GM18870 (cell line): Measurements from ENCODE around the gene ST7L.

ENCODE experiments used
- ATAC-seq: cut with Tn5 transposase; IDR thresholded peaks from one replicate; pipeline ENCODE4 v1.9.1; 2021; ENCODE audit warnings: moderate library complexity; ENCODE audit not compliant: unreplicated experiment

The ST7L gene

GRCh38 chr1:112618114-112618720 lies 724 bp downstream of the ST7L start:
- no peak for ATAC-seq

DNA sequence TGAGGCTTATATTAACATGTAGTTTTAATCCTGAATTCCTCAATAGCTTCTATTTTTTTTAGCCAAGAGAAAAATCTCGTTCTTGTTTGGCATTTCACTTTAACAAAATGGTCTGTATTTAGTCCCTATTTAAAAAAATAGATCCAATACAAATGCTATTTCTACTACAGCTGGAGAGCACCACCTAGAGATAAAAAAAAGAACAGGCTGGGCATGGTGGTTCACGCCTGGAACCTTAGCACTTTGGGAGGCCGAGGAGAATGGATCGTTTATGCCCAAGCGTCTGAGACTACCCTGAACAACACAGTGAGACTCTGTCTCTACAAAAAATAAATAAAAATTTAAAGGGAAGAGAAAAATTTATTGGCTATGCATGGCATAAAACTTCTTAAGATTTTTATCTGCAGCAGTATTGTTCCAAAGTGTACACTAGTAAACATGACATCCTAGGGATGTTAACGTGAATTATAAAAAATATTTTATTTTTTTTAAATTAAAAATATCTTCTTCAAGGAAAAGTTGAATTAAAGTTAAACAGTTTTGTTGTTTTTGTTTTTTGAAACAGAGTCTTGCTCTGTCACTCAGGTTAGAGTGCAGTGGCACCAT lies 4.4 kb downstream of the ST7L start:
- no peak for ATAC-seq

DNA sequence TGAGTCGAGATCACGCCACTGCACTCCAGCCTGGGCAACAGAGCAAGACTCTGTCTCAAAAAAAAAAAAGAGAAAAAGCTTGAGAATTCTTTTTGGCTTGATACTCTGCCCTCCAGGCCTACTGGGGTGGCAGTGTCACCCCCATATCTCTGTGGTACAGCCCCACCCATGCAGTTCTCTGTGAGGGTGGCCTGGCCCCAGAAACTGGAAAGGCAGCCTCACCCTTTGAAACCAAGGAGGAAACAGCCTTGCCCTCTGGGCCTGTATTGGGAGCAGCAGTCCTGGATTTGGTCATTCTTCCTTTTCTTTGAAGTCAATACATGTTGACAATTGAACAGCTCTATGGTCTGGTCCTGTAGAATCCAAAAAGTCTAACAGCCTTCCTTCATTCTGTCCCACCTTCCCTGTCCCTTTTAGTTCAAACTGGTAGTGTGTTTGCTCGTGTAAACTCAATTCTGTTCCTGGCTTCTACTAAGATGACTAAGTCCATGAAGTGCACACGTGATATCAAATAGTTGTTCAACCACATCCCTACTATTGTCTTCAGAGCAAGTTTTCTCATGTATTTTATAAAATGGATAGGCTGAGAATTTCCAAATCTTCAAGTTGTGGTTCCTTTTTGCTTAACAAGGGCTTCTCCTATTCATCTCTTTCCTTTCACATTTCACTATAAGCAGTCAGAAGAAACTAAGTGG lies 13.2 kb downstream of the ST7L start:
- ATAC-seq: no peak

DNA sequence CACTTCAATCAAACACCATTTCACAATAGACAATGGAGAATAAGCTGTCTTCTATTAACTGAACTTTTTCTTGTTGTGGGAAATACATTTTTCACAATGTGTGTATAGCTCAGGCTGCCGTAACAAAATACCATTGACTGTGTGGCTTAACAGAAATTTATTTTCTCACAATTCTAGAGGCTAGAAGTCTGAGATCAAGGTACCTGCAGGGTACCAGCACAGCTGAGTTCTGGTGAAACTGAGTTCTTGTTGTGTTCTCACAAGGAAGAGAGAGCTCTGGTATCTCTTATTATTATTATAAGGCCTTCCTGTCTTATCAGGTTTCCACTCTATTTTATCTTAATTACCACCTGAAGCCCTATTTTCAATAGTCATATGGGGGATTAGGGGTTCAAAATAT lies 15.4 kb downstream of the ST7L start:
- ATAC-seq: no peak

GRCh38 chr1:112603012-112603411 lies 15.9 kb downstream of the ST7L start:
- ATAC-seq: no peak

DNA sequence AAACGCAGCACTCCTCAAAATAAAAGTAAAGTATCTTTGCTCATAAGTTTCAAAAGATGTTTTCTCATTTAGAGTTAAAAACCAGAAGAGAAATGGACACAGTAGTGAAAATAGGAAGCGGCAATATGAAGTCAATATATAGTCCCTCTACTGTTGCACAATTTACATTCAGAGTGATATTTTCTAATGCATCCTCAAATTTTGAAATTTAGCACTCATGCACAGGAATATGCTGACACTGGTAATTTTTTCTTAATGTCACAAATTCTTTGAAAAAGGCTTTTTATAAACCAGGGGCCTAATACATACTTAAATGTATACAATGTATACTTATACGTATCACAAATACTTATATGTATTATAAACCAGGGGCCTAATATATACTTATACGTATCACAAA lies 19.5 kb downstream of the ST7L start:
- no peak for ATAC-seq

DNA sequence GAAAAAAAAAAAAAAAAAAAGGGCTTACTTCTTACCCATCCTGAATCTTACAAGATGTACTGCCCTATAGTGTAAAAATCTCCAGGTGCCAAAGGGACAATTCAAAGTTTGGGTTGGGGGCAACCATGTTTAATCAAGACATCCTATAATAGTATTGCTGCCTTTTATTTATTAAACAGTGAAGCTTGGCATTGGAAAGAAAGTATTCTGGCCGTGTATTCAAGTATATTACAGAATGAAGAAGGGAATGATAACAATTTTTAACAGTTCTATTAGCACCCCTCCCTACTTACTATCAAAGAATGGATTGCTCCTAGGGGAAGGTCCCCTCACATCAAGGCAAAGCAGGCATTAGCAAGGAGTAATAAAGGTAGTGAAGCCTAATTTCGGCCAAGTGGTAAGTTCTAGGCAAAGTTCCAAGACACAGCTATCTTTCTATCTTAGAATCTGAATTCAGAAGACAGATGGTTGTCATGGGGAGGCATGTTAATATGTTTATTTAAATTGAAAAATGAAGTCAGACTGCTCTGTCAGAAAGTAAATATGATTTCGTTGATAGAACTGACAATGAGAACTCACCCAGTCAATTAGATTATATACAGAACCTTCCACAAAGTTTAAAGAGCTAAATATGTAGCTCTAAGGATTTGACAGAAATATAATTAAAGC lies 24.6 kb downstream of the ST7L start:
- ATAC-seq: no peak

DNA sequence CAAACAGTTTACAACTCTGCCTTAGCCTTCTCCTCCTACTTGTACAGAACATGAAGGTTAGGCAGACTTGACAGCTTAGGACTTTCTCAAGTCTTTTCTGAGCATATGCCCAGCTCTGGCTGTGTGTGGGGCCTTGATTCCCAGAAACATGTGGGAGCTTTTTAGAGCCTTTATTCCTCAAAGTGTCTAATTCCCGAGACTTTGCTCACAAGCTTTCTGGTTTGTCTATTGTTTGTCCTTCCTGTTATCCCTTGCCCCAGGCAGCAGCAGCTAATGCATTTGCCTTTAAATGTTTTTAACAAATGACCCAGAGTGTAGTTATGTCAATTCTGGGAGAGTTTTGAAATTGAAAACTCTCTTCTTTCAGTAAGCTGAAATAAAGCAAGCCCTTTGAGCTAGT lies 29.2 kb downstream of the ST7L start:
- ATAC-seq: no peak

GRCh38 chr1:112583366-112583765 lies 35.6 kb downstream of the ST7L start:
- ATAC-seq: no peak

GRCh38 chr1:112581586-112582192 lies 37.3 kb downstream of the ST7L start:
- no peak for ATAC-seq

GRCh38 chr1:112579801-112580510 lies 39.0 kb downstream of the ST7L start:
- no peak for ATAC-seq

DNA sequence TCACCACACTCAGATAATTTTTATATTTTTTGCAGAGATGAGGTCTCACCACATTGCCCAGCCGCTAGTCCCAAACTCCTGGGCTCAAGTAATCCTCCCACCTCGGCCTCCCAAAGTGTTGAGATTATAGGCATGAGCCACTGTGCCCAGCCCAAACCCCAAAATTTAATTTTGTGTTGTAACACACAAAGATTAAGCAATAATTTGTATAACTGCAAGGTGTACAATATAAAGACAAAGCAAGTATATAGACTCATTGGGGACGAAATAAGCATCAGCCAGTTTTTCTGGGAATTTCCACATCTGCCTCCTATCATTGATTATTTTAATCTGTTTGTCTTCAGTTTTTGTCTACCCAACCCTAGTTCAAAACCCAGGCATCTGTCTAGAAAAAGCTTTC lies 42.7 kb downstream of the ST7L start:
- no peak for ATAC-seq

DNA sequence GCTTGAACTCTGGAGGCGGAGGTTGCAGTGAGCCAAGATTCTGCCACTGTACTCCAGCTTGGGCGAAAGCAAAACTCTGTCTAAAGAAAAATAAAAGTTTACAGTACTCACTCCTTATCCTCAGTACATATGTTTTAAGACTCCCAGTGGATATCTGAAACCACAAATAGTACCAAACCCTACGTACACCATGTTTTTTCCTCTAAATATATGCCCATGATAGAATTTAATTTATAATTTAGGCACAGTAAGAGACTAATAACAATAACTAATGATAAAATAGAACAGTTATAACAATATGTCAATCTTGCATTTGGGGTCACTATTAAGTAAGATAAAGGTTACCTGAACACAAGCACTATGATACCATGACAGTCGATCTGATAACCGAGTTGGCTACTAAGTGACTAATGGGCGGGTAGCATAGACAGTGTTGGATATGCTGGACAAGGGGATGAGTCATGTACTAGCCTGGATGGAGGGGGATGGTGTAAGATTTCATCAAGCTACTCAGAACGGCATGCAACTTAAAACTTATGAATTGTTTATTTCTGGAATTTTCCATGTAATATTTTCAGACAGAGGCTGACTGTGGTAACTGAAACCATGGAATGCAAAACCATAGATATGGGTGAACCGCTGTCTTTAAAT lies 43.7 kb downstream of the ST7L start:
- no peak for ATAC-seq

- no peak for ATAC-seq
Observed at GRCh38 chr1:112565800-112566199, 53.1 kb downstream of the ST7L start.

DNA sequence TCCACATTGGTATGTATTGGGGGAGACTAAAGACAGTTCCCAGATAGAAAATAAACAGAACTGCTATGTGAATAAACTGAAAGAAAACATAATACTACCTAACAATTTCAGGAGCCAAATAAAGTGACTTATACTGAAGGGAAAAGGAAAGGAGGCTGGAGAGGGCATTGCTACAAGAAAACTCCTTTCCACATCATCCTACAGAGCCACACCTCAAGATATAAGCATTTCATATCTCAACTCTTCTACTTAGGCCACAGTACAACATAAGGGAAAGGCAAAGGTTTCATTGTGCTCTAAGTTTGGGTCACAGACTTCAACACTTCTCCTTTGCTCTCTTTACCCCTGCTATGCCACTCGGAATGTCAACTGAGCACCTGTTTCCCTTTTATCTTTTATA lies 54.9 kb downstream of the ST7L start:
- no peak for ATAC-seq

DNA sequence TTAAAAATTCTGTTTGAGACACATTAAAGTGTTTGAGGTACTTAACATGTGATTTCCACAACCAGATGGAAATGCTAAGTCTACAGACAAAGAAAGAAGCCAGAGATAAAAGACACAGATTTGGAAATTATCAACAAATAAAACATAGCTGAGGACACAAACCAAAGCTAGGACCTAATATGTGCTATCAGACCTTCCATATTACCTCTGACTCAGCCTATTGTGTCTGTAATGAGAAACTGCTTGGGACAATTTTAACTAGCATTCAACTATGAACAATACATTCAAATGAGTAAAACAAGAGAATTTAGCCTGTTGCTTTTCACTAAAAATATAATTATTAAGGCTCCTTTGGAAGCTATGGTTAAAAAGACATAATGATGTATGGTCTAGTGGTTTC lies 55.6 kb downstream of the ST7L start:
- ATAC-seq: no peak

DNA sequence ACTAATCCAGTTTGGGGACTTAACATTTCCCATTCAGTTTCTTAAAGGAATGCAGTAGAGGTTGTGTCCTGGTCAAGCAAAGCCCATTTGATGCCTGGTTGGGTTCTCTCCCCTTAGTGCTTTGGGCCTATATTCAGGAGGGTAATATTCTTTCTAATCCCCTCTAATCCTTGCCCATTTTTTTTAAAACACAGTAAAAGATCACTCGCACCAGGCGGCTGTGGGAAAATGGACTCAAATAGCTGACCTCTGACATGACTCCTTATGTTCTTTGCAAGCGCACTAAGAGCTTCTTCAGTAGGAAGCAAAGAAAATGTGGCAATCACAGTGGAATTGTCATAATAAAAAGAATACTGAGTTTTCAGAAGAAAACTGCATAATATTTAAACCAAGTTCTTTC lies 60.3 kb downstream of the ST7L start:
- no peak for ATAC-seq

- no peak for ATAC-seq
Observed at GRCh38 chr1:112557385-112557784, 61.6 kb downstream of the ST7L start.

DNA sequence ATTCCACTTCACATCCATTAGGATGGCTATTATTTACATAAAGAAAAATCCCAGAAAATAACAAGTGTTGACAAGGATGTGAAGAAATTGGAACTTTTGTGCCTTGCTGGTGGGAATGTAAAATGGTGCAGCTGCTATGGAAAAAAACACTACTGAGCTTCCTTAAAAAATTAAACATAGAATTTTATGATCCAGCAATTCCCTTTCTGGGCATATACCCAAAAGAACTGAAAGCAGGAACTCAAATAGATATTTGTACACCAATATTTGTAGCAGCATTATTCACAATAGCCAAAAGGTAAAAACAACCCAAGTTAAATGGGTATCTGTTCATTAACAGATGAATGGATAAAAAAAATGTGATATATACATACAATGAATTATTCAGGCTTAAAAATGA lies 64.5 kb downstream of the ST7L start:
- no peak for ATAC-seq

- no peak for ATAC-seq
Observed at GRCh38 chr1:112549590-112549989, 69.4 kb downstream of the ST7L start.

GRCh38 chr1:112548547-112548946 lies 70.4 kb downstream of the ST7L start:
- no peak for ATAC-seq
